HS-5 (cell line): ENCODE measurements around the gene OMD.
"Not testable (repeated sequence)": the region's sequence is repeated elsewhere in the genome, so short reads cannot be mapped to it uniquely, and the experiment has no call there.

Experiments
- DNase-seq: peaks from one replicate; pipeline ENCODE4 v3.0.0-alpha.2; 2012; ENCODE audit warnings: low read depth

Gene OMD

GRCh38 chr9:92411157-92411556 is 13.1 kb downstream of the OMD start:
- DNase-seq: not testable (repeated sequence)

GRCh38 chr9:92408747-92409478 is 15.4 kb downstream of the OMD start:
- DNase-seq: no peak

- no peak for DNase-seq
These were observed 16.5 kb downstream of the OMD start for GRCh38 chr9:92407818-92408217.

- no peak for DNase-seq
These were observed 17.8 kb downstream of the OMD start for GRCh38 chr9:92406477-92406876.

- no peak for DNase-seq
These were observed 18.5 kb downstream of the OMD start for GRCh38 chr9:92405818-92406217.

- no peak for DNase-seq
These were observed 20.0 kb downstream of the OMD start, which contains the start of gene OGN for GRCh38 chr9:92404042-92404836. Gene OGN, minus strand, starts transcription at chr9:92404578. Its CDS starts 1,171 bp downstream, at chr9:92403407.

- DNase-seq: no peak
These were observed 21.2 kb downstream of the OMD start for GRCh38 chr9:92402826-92403745.

GRCh38 chr9:92402360-92402759 is 21.9 kb downstream of the OMD start:
- no peak for DNase-seq

GRCh38 chr9:92397853-92398252 is 26.4 kb downstream of the OMD start:
- no peak for DNase-seq

- no peak for DNase-seq
These were observed 28.7 kb downstream of the OMD start for GRCh38 chr9:92395617-92396016.

GRCh38 chr9:92393686-92394085 is 30.6 kb downstream of the OMD start:
- no peak for DNase-seq

GRCh38 chr9:92392690-92393089 is 31.6 kb downstream of the OMD start:
- no peak for DNase-seq

GRCh38 chr9:92385953-92386352 is 38.3 kb downstream of the OMD start:
- DNase-seq: no peak

- no peak for DNase-seq
These were observed 38.8 kb downstream of the OMD start for GRCh38 chr9:92385477-92385876.

GRCh38 chr9:92385001-92385400 is 39.3 kb downstream of the OMD start:
- DNase-seq: no peak

GRCh38 chr9:92384375-92384774 is 39.9 kb downstream of the OMD start:
- no peak for DNase-seq

- no peak for DNase-seq
These were observed 42.5 kb downstream of the OMD start for GRCh38 chr9:92381775-92382174.

- no peak for DNase-seq
These were observed 43.7 kb downstream of the OMD start for GRCh38 chr9:92380603-92381002.

- DNase-seq: no peak
These were observed 45.3 kb downstream of the OMD start for GRCh38 chr9:92378865-92379560.

- DNase-seq: no peak
These were observed 46.4 kb downstream of the OMD start for GRCh38 chr9:92377876-92378275.

- no peak for DNase-seq
These were observed 51.1 kb downstream of the OMD start for GRCh38 chr9:92373167-92373566.

- no peak for DNase-seq
These were observed 55.2 kb downstream of the OMD start for GRCh38 chr9:92369075-92369474.
